Skeletal muscle satellite cell (primary cell): ENCODE measurements around the gene RNF17.
"Not testable (repeated sequence)": the region's sequence is repeated elsewhere in the genome, so short reads cannot be mapped to it uniquely, and the experiment has no call there.

ENCODE experiments used
- H3K27me3 ChIP-seq: 2 replicates; pipeline ENCODE4 v1.7.0; 2013; ENCODE audit warnings: low read length; ENCODE audit not compliant: control insufficient read depth, insufficient read depth
- H3K36me3 ChIP-seq: 2 replicates; pipeline ENCODE4 v1.7.0; 2013; ENCODE audit warnings: mild to moderate bottlenecking, control low read depth, low read length; ENCODE audit not compliant: insufficient read depth
- H3K4me1 ChIP-seq: 2 replicates; pipeline ENCODE4 v1.7.0; 2013; ENCODE audit warnings: low read length; ENCODE audit not compliant: control insufficient read depth, insufficient read depth
- H3K4me2 ChIP-seq: 2 replicates; pipeline ENCODE4 v1.7.0; 2013; ENCODE audit warnings: mild to moderate bottlenecking, low read length
- H3K4me3 ChIP-seq: 2 replicates; pipeline ENCODE4 v1.7.0; 2013; ENCODE audit warnings: low read length
- H3K9ac ChIP-seq: 2 replicates; pipeline ENCODE4 v1.7.0; 2013; ENCODE audit warnings: mild to moderate bottlenecking, low read depth, low read length, moderate library complexity
- H3K9me3 ChIP-seq: replicated peaks from 2 replicates; pipeline ENCODE4 v1.7.0; 2013; ENCODE audit warnings: mild to moderate bottlenecking, control low read depth, low read length

RNF17 gene

DNA sequence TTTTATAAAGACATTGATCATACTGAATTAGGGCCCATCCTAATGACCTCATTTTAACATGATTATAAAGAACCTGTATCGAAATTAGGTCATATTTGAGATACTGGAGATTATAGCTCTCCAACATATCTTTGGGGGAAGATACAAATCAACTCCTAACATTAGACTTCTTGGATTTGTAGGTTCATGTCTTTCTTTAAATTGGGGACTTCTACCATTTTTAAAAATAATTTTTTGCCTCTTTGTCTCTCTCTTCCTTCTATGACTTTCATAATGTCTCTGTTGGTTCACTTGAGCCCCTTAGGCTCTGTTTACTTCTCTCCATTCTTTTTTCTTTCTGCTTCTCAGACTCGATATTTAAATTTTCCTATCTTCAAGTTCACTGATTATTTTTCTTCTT is 57.2 kb downstream of the RNF17 start:
- H3K4me2 ChIP-seq = no peak overlapping the region
- H3K4me1 ChIP-seq = no peaks in the 10 kb centered on the region
- H3K27me3 ChIP-seq = no peaks in the 10 kb centered on the region
- H3K4me3 ChIP-seq = no peak overlapping the region
- H3K36me3 ChIP-seq = no peaks in the 10 kb centered on the region
- no peaks in the 10 kb centered on the region for H3K9me3 ChIP-seq
- H3K9ac ChIP-seq = no peak overlapping the region

DNA sequence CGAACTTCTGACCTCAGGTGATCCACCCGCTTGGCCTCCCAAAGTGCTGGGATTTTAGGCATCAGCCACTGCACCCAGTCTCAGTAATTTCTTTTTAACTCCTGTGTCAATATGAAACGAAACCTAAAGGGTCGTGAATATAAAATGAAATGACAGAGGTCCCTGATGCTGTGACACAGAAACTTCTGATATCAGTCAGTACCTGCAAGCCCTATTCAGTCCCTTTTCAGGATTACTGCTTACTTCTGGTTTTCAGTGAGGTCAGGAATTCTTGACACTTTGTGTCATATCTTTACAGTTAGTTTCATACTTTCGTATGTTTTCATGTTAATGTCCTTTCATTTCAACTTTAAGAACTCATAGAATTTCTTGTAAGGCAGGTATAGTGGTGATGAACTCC is 58.7 kb downstream of the RNF17 start:
- H3K4me2 ChIP-seq = no peak overlapping the region
- H3K4me1 ChIP-seq = no peaks in the 10 kb centered on the region
- no peak overlapping the region for H3K9ac ChIP-seq
- H3K9me3 ChIP-seq = no peaks in the 10 kb centered on the region
- H3K4me3 ChIP-seq = no peak overlapping the region
- H3K27me3 ChIP-seq = no peaks in the 10 kb centered on the region
- no peaks in the 10 kb centered on the region for H3K36me3 ChIP-seq

DNA sequence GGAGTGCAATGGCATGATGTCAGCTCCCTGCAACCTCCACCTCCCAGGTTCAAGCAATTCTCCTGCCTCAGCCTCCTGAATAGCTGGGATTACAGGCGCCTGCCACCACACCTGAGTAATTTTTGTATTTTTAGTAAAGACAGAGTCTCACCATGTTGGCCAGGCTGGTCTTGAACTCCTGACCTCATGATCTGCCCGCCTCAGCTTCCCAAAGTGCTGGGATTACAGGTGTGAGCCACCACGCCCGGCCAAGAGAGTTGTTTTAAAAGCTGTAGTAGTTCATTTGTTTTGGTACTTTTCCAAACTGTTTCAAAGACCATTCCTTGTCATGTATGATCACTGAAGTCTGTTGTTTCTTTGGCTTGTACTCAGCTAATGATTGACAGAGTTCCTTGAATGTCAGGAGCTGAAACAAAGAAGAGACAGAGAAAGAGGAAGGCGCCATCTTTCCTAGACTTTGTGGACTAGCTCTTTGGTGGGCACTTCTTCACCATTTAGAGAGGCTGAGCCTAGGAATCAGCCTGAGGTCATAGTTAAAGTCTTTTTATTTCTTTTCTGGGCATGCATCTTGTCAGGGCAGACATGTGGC is 59.2 kb downstream of the RNF17 start:
- not testable (repeated sequence) for H3K4me3 ChIP-seq, H3K9me3 ChIP-seq, H3K27me3 ChIP-seq, H3K4me1 ChIP-seq, H3K36me3 ChIP-seq, H3K4me2 ChIP-seq, H3K9ac ChIP-seq

DNA sequence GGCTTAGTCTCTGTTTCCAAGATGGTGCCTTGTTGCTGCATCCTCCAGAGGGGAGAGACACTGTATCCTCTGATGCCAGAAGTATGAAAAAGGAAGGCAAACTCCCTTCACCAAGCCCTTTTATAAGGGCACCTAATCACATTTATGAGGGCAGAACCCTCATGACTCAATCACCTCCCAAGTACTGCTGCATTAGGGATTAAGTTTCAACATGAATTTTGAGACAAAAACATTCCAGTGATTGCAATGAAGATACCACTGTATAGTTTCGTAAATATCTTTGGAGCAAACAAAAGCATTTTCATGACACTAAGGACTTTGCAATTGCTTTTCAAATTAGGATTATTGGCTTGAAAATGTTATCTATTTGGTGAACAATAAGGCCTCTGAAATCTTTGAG is 63.8 kb downstream of the RNF17 start:
- H3K36me3 ChIP-seq = no peaks in the 10 kb centered on the region
- H3K9me3 ChIP-seq = no peaks in the 10 kb centered on the region
- no peaks in the 10 kb centered on the region for H3K4me1 ChIP-seq
- H3K4me2 ChIP-seq = no peak overlapping the region
- no peak overlapping the region for H3K4me3 ChIP-seq
- no peak overlapping the region for H3K9ac ChIP-seq
- peaks cover 7% of the 10 kb centered on the region for H3K27me3 ChIP-seq

DNA sequence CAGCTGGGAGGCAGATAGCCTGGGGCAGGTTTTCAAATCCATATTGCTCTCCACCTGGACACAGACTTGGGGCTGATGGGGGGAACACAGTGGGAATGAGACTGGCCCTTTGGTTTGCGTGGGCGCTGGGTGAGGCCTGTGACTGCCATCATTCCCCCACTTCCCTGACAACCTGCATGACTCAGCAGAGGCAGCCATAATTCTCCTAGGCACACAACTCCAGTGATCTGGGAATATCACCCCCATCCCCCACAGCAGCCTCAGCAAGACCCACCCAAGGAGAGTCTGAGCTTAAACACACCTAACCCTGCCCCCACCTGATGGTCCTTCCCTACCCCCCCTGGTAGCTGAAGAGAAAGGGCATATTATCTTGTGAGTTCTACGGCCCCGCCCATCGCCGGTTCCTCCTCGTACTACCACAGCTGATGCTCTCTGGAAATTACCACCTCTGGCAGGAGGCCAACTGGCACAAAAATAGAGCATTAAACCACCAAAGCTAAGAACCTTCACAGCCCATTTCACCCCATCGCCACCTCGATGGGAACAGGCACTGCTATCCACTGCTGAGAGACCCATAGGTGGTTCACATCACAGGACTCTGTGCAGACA is 71.0 kb downstream of the RNF17 start:
- H3K9me3 ChIP-seq = no peaks in the 10 kb centered on the region
- no peak overlapping the region for H3K4me3 ChIP-seq
- no peak overlapping the region for H3K9ac ChIP-seq
- H3K36me3 ChIP-seq = no peaks in the 10 kb centered on the region
- H3K27me3 ChIP-seq = peaks cover 3% of the 10 kb centered on the region
- no peaks in the 10 kb centered on the region for H3K4me1 ChIP-seq
- no peak overlapping the region for H3K4me2 ChIP-seq

DNA sequence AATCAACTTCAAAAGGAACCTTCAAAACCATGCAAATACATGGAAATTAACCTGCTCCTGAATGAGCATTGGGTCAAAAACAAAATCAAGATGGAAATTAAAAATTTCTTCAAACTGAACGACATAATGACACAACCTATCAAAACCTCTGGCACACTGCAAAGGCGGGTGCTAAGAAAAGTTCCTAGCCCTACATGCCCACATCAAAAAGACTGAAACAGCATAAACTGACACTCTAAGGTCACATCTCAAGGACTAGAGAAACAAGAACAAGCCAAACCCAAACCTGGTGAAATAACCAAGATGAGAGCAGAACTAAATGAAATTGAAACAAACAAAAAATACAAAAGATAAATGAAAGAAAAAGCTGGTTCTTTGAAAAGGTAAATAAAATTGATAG is 73.6 kb downstream of the RNF17 start:
- H3K4me1 ChIP-seq, H3K4me3 ChIP-seq, H3K4me2 ChIP-seq, H3K36me3 ChIP-seq, H3K27me3 ChIP-seq, H3K9me3 ChIP-seq, H3K9ac ChIP-seq: not testable (repeated sequence)

DNA sequence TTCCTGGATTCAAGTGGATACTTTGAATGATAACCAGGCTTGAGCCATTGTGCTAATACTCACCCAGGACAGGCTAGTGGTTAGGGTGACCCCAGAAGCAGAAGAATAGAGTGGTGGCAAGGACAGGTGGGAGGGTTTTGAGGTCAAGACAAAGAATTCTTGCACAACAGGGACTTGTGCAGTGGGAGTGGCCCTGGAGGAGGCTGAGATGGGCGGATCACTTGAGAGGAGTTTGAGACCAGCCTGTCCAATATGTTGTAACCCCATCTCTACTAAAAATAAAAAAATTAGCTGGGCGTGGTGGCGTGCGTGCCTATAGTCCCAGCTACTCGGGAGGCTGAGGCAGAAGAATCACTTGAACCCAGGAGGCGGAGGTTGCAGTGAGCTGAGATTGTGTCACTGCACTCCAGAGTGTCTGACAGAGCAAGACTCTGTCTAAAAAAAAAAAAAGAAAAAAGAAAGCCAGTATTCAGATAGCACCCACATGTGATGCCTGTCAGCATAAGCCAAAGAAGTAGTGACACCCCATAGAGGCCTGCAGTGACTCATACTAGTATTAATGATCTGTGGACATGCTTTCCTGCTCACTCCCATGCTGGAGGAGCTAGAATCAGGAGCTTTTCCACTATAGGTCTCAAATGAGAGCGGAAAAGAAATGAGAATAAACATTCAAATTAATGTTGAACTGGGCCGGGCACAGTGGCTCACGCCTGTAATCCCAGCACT is 78.7 kb downstream of the RNF17 start:
- no peak overlapping the region for H3K4me2 ChIP-seq
- no peak overlapping the region for H3K9ac ChIP-seq
- no peaks in the 10 kb centered on the region for H3K4me1 ChIP-seq
- H3K4me3 ChIP-seq = no peak overlapping the region
- peaks cover 8% of the 10 kb centered on the region for H3K27me3 ChIP-seq
- H3K9me3 ChIP-seq = no peaks in the 10 kb centered on the region
- no peaks in the 10 kb centered on the region for H3K36me3 ChIP-seq

DNA sequence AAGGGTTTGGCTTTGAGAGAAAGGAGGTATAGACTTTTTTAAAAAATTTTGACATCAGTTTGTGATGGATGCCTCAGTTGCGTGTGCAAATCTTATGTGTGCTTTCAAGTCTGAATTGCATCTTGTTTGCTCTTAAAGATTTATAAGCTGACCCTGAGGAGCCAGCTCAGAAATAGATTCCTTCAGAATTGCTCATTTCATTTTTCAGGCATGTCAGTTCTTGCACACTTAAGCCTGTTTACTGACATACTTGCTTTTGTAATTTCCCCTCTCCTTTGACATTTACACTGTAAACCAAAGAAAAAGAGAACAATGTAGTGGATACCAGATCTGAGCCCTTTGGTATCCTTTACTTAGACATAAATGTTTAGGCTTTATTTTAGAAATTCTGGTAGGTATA is 87.6 kb downstream of the RNF17 start:
- Histone ChIP-seq H3K9me3 (no peaks in the 10 kb centered on the region), H3K4me1 (no peaks in the 10 kb centered on the region), H3K4me2 (no peak overlapping the region), H3K36me3 (no peaks in the 10 kb centered on the region), H3K9ac (no peak overlapping the region), H3K27me3 (peaks cover 12% of the 10 kb centered on the region), H3K4me3 (no peak overlapping the region)

DNA sequence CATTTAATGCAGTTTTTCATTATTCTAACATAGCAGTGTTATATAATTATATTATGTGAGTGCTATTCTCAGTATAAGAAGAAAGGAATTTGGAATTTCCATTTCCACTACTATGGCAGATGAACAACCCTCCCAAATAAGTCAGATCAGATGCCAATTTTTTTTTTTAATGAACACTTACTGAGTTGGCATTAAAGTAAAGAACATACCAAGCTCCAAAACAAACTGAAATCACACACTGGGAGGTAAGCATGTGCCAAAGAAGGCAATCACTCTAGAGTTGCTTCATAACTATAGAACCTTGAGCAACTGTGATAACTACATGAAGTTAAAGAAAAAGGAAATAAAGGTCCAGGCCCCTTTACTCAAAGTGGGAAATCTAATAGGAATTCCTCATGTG is 90.3 kb downstream of the RNF17 start:
- H3K36me3 ChIP-seq = no peaks in the 10 kb centered on the region
- H3K4me3 ChIP-seq = no peak overlapping the region
- peaks cover 15% of the 10 kb centered on the region for H3K27me3 ChIP-seq
- no peak overlapping the region for H3K9ac ChIP-seq
- H3K9me3 ChIP-seq = no peaks in the 10 kb centered on the region
- no peak overlapping the region for H3K4me2 ChIP-seq
- H3K4me1 ChIP-seq = no peaks in the 10 kb centered on the region

DNA sequence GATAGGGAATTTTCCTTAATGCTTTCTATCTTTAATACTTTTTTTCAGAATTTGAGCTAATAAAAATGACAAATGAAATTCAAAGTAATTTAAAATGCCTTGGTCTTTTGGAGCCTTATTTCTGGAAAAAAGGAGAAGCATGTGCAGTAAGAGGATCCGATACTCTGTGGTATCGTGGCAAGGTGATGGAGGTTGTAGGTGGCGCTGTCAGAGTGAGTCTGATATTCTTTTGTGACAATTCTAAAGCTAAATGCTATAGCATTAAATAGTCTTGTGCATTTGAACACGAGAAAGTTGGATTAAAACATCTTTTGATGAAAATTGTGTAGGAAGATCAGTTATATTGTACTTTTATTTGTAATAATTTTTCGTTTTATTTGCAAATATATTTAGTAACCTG is 95.0 kb downstream of the RNF17 start:
- Histone ChIP-seq H3K9ac (no peak overlapping the region), H3K4me2 (no peak overlapping the region), H3K27me3 (peaks cover 28% of the 10 kb centered on the region), H3K36me3 (no peaks in the 10 kb centered on the region), H3K4me1 (no peaks in the 10 kb centered on the region), H3K9me3 (no peaks in the 10 kb centered on the region), H3K4me3 (no peak overlapping the region)

DNA sequence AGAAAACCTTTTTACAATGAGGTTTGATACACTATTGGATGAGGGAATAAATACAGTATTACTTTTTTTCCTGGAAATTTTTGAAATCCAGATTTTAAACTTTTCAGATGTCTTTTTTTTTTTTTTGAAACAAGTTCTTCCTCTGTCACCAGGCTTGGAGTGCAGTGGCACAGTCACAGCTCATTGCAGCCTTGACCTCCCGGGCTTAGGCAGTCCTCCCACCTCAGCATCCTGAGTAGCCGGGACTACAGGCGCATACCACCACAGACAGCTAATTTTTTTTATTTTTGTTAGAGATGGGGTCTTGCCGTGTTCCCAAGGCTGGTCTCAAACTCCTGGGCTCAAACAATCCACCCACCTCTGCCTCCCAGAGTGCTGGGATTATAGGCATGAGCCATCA is 96.8 kb downstream of the RNF17 start:
- H3K36me3 ChIP-seq = no peaks in the 10 kb centered on the region
- H3K4me2 ChIP-seq = no peak overlapping the region
- H3K4me1 ChIP-seq = no peaks in the 10 kb centered on the region
- H3K9me3 ChIP-seq = no peaks in the 10 kb centered on the region
- H3K27me3 ChIP-seq = peaks cover 25% of the 10 kb centered on the region
- H3K4me3 ChIP-seq = no peak overlapping the region
- H3K9ac ChIP-seq = no peak overlapping the region
